Hippocampal formation (tissue), 2 donors: ENCODE data around the gene ARHGEF11.
"Not testable (repeated sequence)": the region's sequence is repeated elsewhere in the genome, so short reads cannot be mapped to it uniquely, and the experiment has no call there.

Experiments used
- DNase-seq, 2 donors: peaks; one replicate each; lab custom pipeline; 2025; lab: John Stamatoyannopoulos, UW

ARHGEF11 gene

GRCh38 chr1:157045250-157046218 lies at the start of gene ARHGEF11:
Gene ARHGEF11 (minus strand): TSS chr1:157045742. CDS start chr1:157044330, 1,412 bp downstream.
- peak; percentile 84 to 89 for DNase-seq

- no peak for DNase-seq
Observed at GRCh38 chr1:157095091-157095490, 49.5 kb upstream of the ARHGEF11 start.

- DNase-seq, result peak in 1 of 2 donors; percentile 20
Observed at GRCh38 chr1:157092831-157093230, 47.3 kb upstream of the ARHGEF11 start.

GRCh38 chr1:157091668-157092273 lies 46.2 kb upstream of the ARHGEF11 start:
- DNase-seq, result no peak

- DNase-seq, result no peak
Observed at GRCh38 chr1:157091186-157091585, 45.6 kb upstream of the ARHGEF11 start.

GRCh38 chr1:157090771-157091170 lies 45.2 kb upstream of the ARHGEF11 start:
- no peak for DNase-seq

GRCh38 chr1:157090196-157090647 lies 44.7 kb upstream of the ARHGEF11 start:
- DNase-seq, result peak; percentile 44 to 67

GRCh38 chr1:157089789-157090188 lies 44.2 kb upstream of the ARHGEF11 start:
- DNase-seq, result no peak

GRCh38 chr1:157088607-157089006 lies 43.1 kb upstream of the ARHGEF11 start:
- no peak for DNase-seq

GRCh38 chr1:157087030-157087429 lies 41.5 kb upstream of the ARHGEF11 start:
- no peak for DNase-seq

- DNase-seq, result no peak
Observed at GRCh38 chr1:157086299-157086698, 40.8 kb upstream of the ARHGEF11 start.

GRCh38 chr1:157085421-157085820 lies 39.9 kb upstream of the ARHGEF11 start:
- no peak for DNase-seq

GRCh38 chr1:157084720-157085119 lies 39.2 kb upstream of the ARHGEF11 start:
- DNase-seq, result no peak

GRCh38 chr1:157081707-157082106 lies 36.2 kb upstream of the ARHGEF11 start:
- DNase-seq, result no peak

GRCh38 chr1:157080714-157081113 lies 35.2 kb upstream of the ARHGEF11 start:
- DNase-seq, result no peak

- DNase-seq, result no peak
Observed at GRCh38 chr1:157077394-157077793, 31.9 kb upstream of the ARHGEF11 start.

- DNase-seq, result peak in 1 of 2 donors; percentile 46
Observed at GRCh38 chr1:157073944-157074685, 28.6 kb upstream of the ARHGEF11 start.

- no peak for DNase-seq
Observed at GRCh38 chr1:157069601-157070000, 24.1 kb upstream of the ARHGEF11 start.

- not testable (repeated sequence) for DNase-seq
Observed at GRCh38 chr1:157059241-157059640, 13.7 kb upstream of the ARHGEF11 start.

GRCh38 chr1:157056269-157056668 lies 10.7 kb upstream of the ARHGEF11 start:
- no peak for DNase-seq

GRCh38 chr1:157055729-157056128 lies 10.2 kb upstream of the ARHGEF11 start:
- not testable (repeated sequence) for DNase-seq

- DNase-seq, result no peak
Observed at GRCh38 chr1:157050836-157051235, 5.3 kb upstream of the ARHGEF11 start.
